Stimulated activated memory B cell treated with anti-CD40 and anti-IgM and Interleukin-4, amounts not matched to agents 10 μg/mL and 1 μg/mL and 100 μg/mL, for 72 hours (primary cell): Measurements from ENCODE around the gene SLC41A3.
A peak's percentile ranks its signal among the peaks of the same experiment; 100 is the strongest.
"Not testable (repeated sequence)": the region's sequence is repeated elsewhere in the genome, so short reads cannot be mapped to it uniquely, and the experiment has no call there.

Experiments used
- ATAC-seq: fragments of 150-1000 bp; cut with Tn5 transposase; 2 replicates; pipeline ENCODE4 v1.10.0; 2021
- H3K27ac Mint-ChIP-seq: one replicate; pipeline ENCODE4 v1.8.0; 2022; ENCODE audit warnings: mild to moderate bottlenecking, mixed read lengths
- H3K27me3 Mint-ChIP-seq: one replicate; pipeline ENCODE4 v1.8.0; 2022; ENCODE audit warnings: mixed read lengths
- H3K36me3 Mint-ChIP-seq: one replicate; pipeline ENCODE4 v1.8.0; 2022; ENCODE audit warnings: mixed read lengths
- H3K4me1 Mint-ChIP-seq: one replicate; pipeline ENCODE4 v1.8.0; 2022; ENCODE audit warnings: mixed read lengths
- H3K4me3 Mint-ChIP-seq: one replicate; pipeline ENCODE4 v1.8.0; 2022; ENCODE audit warnings: mild to moderate bottlenecking, moderate library complexity, mixed read lengths
- H3K9me3 Mint-ChIP-seq: one replicate; pipeline ENCODE4 v1.8.0; 2022; ENCODE audit warnings: mixed read lengths

Gene SLC41A3

GRCh38 chr3:126049289-126050049 is 34.5 kb downstream of the SLC41A3 start:
- Mint-ChIP-seq H3K27me3 (no peaks in the 10 kb centered on the region), H3K9me3 (no peaks in the 10 kb centered on the region), H3K4me1 (peaks cover 24% of the 10 kb centered on the region)

GRCh38 chr3:126040386-126040785 is 43.5 kb downstream of the SLC41A3 start:
- H3K36me3 Mint-ChIP-seq: peaks cover 79% of the 10 kb centered on the region

More at GRCh38 chr3:126049289-126050049, 34.5 kb downstream of the SLC41A3 start:
- H3K4me3 Mint-ChIP-seq: no peak overlapping the region
- H3K27ac Mint-ChIP-seq: no peak overlapping the region
- peaks cover 37% of the 10 kb centered on the region for H3K36me3 Mint-ChIP-seq
- ATAC-seq: no peak

GRCh38 chr3:126039870-126040269 is 44.1 kb downstream of the SLC41A3 start:
- no peak for ATAC-seq
- Mint-ChIP-seq H3K9me3 (peaks cover 6% of the 10 kb centered on the region), H3K4me1 (peaks cover 3% of the 10 kb centered on the region), H3K4me3 (no peak overlapping the region), H3K27me3 (no peaks in the 10 kb centered on the region), H3K27ac (no peak overlapping the region), H3K36me3 (peaks cover 84% of the 10 kb centered on the region)

More at GRCh38 chr3:126040386-126040785, 43.5 kb downstream of the SLC41A3 start:
- peaks cover 6% of the 10 kb centered on the region for H3K9me3 Mint-ChIP-seq
- H3K4me1 Mint-ChIP-seq: no peaks in the 10 kb centered on the region
- H3K27ac Mint-ChIP-seq: no peak overlapping the region
- no peaks in the 10 kb centered on the region for H3K27me3 Mint-ChIP-seq
- no peak overlapping the region for H3K4me3 Mint-ChIP-seq
- ATAC-seq: no peak

- not testable (repeated sequence) for ATAC-seq, H3K27ac Mint-ChIP-seq, H3K9me3 Mint-ChIP-seq, H3K4me1 Mint-ChIP-seq, H3K27me3 Mint-ChIP-seq, H3K4me3 Mint-ChIP-seq
- H3K36me3 Mint-ChIP-seq: peaks cover 86% of the 10 kb centered on the region
Measured at GRCh38 chr3:126038791-126039190, 45.1 kb downstream of the SLC41A3 start.

GRCh38 chr3:126036056-126036549 is 47.8 kb downstream of the SLC41A3 start:
- Mint-ChIP-seq H3K4me1 (peaks cover 6% of the 10 kb centered on the region), H3K27me3 (no peaks in the 10 kb centered on the region), H3K36me3 (peaks cover 85% of the 10 kb centered on the region), H3K27ac (no peak overlapping the region), H3K4me3 (no peak overlapping the region), H3K9me3 (peaks cover 3% of the 10 kb centered on the region)
- no peak for ATAC-seq

- Mint-ChIP-seq H3K4me3 (no peak overlapping the region), H3K27me3 (no peaks in the 10 kb centered on the region), H3K36me3 (peaks cover 82% of the 10 kb centered on the region), H3K27ac (no peak overlapping the region), H3K9me3 (peaks cover 3% of the 10 kb centered on the region), H3K4me1 (peaks cover 6% of the 10 kb centered on the region)
- no peak for ATAC-seq
Measured at GRCh38 chr3:126035362-126036050, 48.4 kb downstream of the SLC41A3 start.

- no peak overlapping the region for H3K27ac Mint-ChIP-seq
Measured at GRCh38 chr3:126034481-126035361, 49.2 kb downstream of the SLC41A3 start.

GRCh38 chr3:126033765-126034164 is 50.2 kb downstream of the SLC41A3 start:
- no peaks in the 10 kb centered on the region for H3K27me3 Mint-ChIP-seq
- peaks cover 80% of the 10 kb centered on the region for H3K36me3 Mint-ChIP-seq
- no peak for ATAC-seq
- H3K4me3 Mint-ChIP-seq: no peak overlapping the region
- peaks cover 3% of the 10 kb centered on the region for H3K9me3 Mint-ChIP-seq
- H3K27ac Mint-ChIP-seq: no peak overlapping the region
- peaks cover 6% of the 10 kb centered on the region for H3K4me1 Mint-ChIP-seq

More at GRCh38 chr3:126034481-126035361, 49.2 kb downstream of the SLC41A3 start:
- no peak for ATAC-seq
- Mint-ChIP-seq H3K4me3 (no peak overlapping the region), H3K9me3 (peaks cover 3% of the 10 kb centered on the region), H3K36me3 (peaks cover 78% of the 10 kb centered on the region), H3K27me3 (no peaks in the 10 kb centered on the region), H3K4me1 (peaks cover 6% of the 10 kb centered on the region)

- no peak overlapping the region for H3K27ac Mint-ChIP-seq
- H3K4me3 Mint-ChIP-seq: no peak overlapping the region
- no peaks in the 10 kb centered on the region for H3K27me3 Mint-ChIP-seq
- no peak for ATAC-seq
- peaks cover 3% of the 10 kb centered on the region for H3K9me3 Mint-ChIP-seq
- H3K36me3 Mint-ChIP-seq: peaks cover 80% of the 10 kb centered on the region
- peaks cover 6% of the 10 kb centered on the region for H3K4me1 Mint-ChIP-seq
Measured at GRCh38 chr3:126033051-126033745, 50.7 kb downstream of the SLC41A3 start.

GRCh38 chr3:126031981-126032471 is 51.9 kb downstream of the SLC41A3 start:
- H3K4me3 Mint-ChIP-seq: no peak overlapping the region
- peaks cover 3% of the 10 kb centered on the region for H3K9me3 Mint-ChIP-seq
- H3K36me3 Mint-ChIP-seq: peaks cover 84% of the 10 kb centered on the region
- H3K27me3 Mint-ChIP-seq: no peaks in the 10 kb centered on the region
- H3K4me1 Mint-ChIP-seq: peaks cover 9% of the 10 kb centered on the region
- H3K27ac Mint-ChIP-seq: no peak overlapping the region
- no peak for ATAC-seq

GRCh38 chr3:126030455-126030854 is 53.5 kb downstream of the SLC41A3 start:
- Mint-ChIP-seq H3K4me3 (no peak overlapping the region), H3K27me3 (no peaks in the 10 kb centered on the region), H3K9me3 (peaks cover 3% of the 10 kb centered on the region), H3K4me1 (peaks cover 25% of the 10 kb centered on the region), H3K36me3 (peaks cover 80% of the 10 kb centered on the region), H3K27ac (no peak overlapping the region)
- no peak for ATAC-seq

GRCh38 chr3:126029241-126029640 is 54.7 kb downstream of the SLC41A3 start:
- H3K4me3 Mint-ChIP-seq: no peak overlapping the region
- no peak overlapping the region for H3K27ac Mint-ChIP-seq
- peaks cover 3% of the 10 kb centered on the region for H3K9me3 Mint-ChIP-seq
- H3K36me3 Mint-ChIP-seq: peaks cover 75% of the 10 kb centered on the region
- H3K4me1 Mint-ChIP-seq: peaks cover 21% of the 10 kb centered on the region
- no peaks in the 10 kb centered on the region for H3K27me3 Mint-ChIP-seq
- ATAC-seq: no peak

GRCh38 chr3:126028096-126028495 is 55.8 kb downstream of the SLC41A3 start:
- no peak for ATAC-seq
- H3K4me1 Mint-ChIP-seq: peaks cover 21% of the 10 kb centered on the region
- peaks cover 65% of the 10 kb centered on the region for H3K36me3 Mint-ChIP-seq
- H3K27me3 Mint-ChIP-seq: no peaks in the 10 kb centered on the region
- H3K27ac Mint-ChIP-seq: no peak overlapping the region
- H3K9me3 Mint-ChIP-seq: peaks cover 3% of the 10 kb centered on the region
- no peak overlapping the region for H3K4me3 Mint-ChIP-seq

- Mint-ChIP-seq H3K4me1 (peaks cover 21% of the 10 kb centered on the region), H3K4me3 (no peak overlapping the region), H3K36me3 (peaks cover 62% of the 10 kb centered on the region), H3K27ac (peak overlapping the region; percentile 67), H3K9me3 (peaks cover 3% of the 10 kb centered on the region), H3K27me3 (no peaks in the 10 kb centered on the region)
- no peak for ATAC-seq
Measured at GRCh38 chr3:126026761-126027160, 57.2 kb downstream of the SLC41A3 start.
